ENCODE measurements around the gene AANAT.

AANAT gene

DNA sequence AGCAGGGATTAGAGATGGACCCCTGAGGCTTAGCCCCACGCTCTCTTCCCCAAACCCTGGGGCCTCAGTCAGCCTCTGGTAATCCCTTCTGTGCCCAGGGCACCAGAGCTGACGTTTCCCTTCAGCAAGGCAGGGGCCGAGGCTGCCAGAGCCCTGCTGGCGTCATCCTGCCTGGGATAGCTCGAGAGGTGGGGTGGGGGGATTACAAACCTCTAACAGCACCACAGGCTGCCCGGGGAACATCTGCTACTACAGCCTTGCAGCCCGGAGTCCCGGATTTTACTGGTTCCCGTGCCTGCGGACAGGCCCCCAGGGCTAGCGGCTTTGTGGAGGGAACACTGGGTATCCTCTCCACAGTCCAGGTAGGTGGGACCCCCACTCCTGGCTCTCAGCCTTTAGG, at the start of gene AANAT:
Gene AANAT, plus strand, starts transcription at position 238 of the 400 bp plus-strand sequence. CDS start 1,144 bp downstream, outside the sequence.
- DNase-seq (ENCODE audit: low spot score), result no peak

DNA sequence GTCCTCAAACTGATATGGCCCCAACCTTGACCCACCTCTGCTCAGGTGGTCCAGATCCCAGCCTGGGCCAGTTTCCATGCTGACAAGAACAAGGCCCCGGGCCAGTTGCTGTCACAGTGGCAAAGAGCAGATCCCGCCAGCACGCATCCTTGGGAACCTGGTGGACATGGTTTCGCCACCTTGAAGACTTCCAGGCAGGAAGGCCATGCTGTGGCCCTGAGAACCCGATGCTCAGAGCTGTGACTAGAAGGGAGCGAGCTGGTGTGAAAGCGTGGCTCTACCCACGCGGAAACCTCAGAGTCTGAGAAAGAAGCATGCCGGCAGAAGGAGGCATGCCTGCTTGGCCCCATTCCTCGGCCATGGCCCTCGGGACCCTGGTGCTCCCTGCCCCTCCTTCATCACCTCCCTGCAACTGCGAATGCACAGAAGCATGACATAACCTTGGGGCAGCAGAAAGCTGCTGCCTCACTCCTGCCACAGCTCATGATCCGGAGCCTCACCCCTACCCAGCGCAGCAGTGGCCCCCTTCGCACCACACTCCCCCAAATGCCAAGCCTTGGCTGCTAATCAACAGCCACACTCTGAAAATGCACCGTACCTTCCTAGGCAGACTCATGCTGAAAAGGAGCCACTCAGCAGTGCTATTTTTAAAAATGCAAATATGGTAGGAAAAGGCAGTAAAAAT, 47.7 kb upstream of the AANAT start:
- DNase-seq (ENCODE audit: low spot score), result no peak

DNA sequence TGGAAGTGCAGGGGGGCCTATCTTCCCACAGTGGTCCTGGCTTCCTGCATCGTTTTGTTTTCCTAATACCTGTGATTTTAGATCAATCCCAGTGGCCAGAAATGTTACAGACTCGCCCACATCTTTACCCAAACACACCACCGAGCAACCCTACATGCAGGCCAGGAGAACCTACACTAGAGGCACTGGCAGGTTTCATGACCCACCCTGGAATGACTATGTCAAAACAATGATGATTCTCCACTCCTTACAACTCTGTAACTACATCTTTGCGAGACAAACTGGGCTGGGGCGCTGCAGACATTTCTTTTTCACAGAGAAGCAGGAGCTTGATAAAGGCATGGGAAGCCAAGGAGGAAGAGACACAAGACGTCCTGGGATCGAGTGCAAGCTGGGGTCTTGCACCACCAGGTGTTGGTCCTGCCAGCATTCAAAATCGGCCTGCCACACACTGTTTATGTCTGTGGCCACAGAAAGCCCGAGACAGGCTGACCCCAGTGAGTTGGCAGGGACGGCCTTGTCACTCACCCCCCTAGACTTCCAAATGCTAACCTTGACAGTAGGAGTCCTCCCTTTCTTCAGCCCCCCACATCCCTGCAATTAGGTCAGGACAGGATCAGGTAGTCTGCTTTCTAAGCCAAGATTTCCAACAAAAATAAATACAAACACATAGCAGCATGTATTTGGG, 46.9 kb upstream of the AANAT start:
- no peak for DNase-seq (ENCODE audit: low spot score)

DNA sequence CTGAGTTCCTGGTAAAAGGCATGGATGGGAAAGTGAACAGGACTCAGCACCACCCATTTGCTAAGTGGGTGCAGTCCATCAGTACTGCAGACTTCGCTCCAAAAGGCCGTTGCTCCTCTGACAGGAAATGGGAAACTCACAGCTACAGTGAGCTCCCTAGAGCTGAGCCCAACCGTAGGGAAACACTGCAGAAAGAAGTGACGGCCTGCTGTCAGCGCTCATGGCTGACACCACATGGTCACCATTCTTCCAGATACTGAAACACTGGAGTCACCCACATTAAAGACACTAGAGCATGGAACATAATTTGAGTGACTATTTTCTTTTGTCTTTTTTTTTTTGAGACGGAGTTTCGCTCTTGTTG, 46.4 kb upstream of the AANAT start:
- no peak for DNase-seq (ENCODE audit: low spot score)

DNA sequence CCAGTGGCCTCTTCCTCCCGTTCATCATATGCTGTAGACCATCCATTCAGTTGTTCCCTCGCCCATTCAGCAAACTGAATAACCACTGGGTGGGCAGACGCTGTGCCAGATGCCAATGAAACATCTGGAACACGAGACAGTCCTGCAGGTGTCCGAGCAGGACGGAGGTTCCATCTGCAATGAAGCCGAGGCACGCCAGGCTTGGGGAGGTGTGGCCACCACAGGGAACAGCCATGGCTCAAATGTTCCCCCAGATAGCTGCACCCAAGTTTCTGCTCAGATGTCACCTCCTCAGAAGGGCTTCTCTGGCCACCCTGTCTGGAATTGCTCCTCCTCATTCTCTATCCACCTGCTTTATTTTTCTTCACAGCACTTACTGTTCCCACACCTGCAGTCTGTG, 45.0 kb upstream of the AANAT start:
- no peak for DNase-seq (ENCODE audit: low spot score)

DNA sequence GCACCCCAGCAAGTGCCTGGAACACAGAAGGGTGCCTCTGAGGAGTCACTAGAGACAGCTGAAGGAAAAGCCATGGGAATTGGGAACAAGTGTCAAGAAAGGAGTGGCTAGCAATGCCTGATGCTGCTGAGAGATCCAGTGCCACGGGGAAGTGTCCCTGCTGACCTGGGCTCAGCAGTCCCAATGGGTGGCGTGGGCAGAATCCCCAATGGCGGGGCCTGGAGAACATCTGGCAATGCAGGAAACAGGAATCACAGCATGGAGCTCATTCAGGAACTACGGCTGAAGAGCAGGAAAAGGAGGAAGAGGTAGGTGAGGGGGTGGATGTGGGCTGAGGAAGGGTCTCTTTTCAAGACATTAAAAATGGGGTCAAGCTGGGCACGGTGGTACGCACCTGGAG, 44.5 kb upstream of the AANAT start:
- DNase-seq (ENCODE audit: low spot score), result no peak

DNA sequence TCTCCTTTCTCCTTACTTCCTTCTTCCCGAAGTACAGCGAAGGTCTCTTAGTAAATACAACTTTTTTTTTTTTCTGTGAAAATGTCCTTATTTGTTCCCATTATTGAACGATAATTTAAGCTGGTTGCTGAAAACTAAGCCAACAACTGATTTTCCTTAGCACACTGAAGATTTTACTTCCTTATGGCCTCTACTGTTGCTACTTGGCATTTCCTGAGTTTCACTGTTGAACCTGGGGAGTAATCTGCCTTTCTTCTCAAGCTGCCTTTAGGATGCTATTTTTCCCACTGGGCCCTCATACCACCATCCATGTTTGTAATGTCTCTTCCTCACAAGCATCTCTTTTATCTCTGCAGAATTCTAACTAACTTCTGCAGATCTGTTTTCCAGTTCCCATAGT, 40.5 kb upstream of the AANAT start:
- DNase-seq (ENCODE audit: low spot score), result no peak

DNA sequence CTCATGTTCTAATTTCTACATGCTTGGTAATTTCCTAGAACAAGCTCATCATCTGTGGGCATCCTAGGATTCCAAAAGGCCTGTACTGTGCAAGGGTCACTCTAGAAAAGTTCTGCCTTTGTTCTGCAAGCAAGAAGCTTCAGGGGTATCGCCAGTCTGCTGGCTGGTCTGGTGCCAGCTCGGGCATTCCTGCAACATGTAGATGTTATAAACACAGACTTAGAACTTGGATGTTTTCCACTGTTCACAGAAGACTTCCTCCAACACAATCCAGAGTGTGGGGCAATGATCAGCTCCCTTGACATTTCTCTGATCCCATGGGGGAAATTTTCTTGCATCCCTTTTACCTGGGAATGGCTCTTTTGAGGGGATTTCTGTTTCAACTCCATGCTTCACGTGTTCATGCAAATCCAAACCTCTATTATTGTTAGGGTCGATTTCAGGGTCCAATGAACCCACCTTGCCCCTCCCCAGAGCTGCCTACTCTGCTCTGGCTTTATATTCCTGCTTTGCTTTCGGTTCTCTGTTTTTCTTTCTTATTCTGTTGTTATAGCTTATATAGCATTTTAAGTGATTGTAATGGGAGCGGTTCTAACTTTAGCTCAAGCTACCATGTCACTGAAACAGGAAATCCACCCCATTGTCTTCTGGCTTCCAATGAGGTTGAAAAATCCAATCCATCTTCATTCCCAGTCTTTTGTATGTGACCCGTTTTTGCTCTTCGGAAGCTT, 39.7 kb upstream of the AANAT start:
- no peak for DNase-seq (ENCODE audit: low spot score)

DNA sequence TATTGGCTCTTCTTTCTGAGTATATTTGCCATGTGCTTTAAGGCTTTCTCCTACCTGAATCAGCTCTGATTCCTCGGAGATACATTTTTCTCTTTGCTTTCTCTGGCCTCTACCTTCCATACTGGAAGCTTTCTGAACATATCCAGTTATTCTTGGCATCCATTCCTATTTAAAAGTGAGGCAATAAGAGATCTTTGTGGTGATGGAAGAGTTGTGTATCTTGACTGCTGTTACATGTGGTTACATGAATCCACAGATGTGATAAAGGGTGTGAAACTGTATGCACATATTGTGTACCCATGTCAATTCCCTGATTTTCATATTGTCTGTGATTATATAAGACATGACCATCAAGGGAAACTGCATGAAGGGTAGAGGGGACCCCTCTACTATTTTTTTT, 38.9 kb upstream of the AANAT start:
- DNase-seq (ENCODE audit: low spot score), result no peak

DNA sequence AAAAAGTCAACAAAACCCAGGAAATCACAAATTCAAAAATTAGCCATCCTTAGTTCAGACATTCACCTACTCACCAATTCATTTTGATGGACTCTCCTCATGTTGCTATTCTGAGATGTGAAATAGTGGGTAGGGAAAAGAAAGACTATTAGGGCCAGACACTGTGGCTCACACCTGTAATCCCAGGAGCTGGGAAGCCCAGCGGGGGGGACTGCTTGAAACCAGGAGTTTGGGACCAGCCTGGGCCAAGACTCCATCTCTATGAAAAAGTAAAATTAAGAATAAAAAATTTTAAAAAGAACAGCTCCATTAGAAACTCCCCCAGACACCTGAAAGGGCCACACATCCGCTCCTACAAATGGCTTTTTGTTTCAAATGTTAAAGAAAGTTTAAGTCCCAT, 35.9 kb upstream of the AANAT start:
- no peak for DNase-seq (ENCODE audit: low spot score)

DNA sequence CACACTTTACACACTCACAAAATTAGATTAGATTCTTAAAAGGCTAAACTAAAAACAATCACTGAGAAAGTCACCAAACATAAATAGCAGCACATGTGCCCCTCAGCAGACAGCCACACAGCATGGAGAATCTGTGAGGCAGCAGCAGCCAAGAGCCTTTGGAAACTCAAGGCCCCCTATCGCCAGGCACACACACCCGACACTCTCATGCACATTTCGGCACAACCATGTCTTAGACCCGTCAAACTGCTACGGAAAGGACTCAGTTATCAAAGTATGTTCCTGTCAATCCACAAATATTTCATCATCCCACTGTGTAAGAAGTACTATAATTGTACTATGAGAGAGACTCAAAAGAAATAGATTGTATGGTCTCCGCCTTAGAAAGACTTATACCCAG, 35.4 kb upstream of the AANAT start:
- DNase-seq (ENCODE audit: low spot score), result no peak

DNA sequence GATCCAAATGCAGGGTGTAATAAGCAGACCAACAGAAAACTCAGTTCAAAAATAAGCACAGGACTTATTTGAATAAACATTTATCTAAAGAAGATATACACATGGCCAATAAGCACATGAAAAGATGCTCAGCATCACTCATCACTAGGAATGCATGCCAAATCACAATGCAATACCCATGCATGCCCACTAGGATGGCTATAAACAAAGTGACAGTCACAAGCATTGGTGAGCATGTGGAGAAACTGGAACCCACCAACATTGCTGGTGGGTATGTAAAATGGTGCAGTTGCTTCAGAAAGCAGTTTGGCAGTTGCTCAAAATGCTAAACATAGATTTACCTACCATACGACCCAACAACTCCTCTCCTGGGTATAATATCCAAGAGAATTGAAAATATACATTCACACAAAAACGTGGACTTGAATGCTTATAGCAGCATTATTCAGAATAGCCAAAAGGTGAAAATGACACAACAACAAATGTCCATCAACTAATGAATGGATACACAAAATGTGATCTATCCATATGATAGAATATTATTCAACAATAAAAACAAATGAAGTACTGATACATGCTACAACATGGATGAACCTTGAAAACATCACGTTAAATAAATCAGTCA, 34.6 kb upstream of the AANAT start:
- DNase-seq (ENCODE audit: low spot score), result no peak

DNA sequence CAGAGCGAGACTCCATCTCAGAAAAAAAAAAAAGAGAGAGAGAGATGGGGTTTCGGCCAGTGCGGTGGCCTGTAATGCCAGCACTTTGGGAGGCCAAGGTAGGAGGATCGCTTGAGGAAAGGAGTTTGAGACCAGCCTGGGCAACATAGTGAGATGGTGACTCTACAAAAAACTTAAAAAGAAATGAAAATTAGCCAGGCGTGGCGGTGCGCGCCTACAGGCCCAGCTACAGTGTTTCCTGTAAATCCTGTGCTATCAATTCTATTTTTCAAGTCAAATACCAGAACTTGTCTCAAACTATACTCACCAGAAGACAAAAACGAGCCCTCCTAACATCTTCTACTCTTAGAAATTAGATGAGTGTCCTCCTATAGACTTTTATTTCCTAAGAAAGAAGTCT, 33.7 kb upstream of the AANAT start:
- no peak for DNase-seq (ENCODE audit: low spot score)

DNA sequence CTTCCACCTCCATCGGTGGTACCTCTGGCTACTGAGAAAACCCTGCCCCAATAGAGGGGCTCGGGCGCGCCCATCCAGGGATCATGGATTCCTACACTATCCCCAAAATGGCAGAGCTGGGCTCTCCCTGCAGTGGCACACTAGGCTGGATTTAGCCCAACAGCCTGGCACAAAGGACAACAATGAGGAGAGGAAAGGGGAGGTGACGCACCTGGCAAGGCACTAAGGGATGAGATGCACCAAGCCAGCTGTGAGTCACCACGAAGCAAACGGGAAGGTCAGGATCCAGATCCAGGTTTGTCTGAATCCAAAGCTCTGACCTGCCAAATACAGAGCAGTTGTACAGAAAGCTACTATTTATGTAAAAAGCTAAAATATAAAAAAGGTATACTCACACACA, 32.5 kb upstream of the AANAT start:
- no peak for DNase-seq (ENCODE audit: low spot score)

DNA sequence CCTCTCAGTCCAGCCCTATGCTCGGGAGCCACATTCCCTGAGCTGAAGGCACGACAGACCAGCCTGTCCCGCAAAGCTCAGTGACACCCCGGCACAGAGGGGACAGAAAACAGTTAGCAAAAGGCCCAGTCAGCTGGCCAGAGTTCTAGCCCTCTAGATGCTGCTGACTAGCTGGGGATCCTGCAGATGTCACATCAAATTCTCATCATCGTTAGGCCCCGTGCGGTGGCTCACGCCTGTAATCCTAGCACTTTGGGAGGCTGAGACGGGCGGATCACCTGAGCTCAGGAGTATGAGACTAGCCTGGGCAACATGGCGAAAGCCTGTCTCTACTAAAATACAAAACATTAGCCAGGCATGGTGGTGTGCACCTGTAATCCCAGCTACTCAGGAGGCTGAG, 31.7 kb upstream of the AANAT start:
- DNase-seq (ENCODE audit: low spot score), result no peak

DNA sequence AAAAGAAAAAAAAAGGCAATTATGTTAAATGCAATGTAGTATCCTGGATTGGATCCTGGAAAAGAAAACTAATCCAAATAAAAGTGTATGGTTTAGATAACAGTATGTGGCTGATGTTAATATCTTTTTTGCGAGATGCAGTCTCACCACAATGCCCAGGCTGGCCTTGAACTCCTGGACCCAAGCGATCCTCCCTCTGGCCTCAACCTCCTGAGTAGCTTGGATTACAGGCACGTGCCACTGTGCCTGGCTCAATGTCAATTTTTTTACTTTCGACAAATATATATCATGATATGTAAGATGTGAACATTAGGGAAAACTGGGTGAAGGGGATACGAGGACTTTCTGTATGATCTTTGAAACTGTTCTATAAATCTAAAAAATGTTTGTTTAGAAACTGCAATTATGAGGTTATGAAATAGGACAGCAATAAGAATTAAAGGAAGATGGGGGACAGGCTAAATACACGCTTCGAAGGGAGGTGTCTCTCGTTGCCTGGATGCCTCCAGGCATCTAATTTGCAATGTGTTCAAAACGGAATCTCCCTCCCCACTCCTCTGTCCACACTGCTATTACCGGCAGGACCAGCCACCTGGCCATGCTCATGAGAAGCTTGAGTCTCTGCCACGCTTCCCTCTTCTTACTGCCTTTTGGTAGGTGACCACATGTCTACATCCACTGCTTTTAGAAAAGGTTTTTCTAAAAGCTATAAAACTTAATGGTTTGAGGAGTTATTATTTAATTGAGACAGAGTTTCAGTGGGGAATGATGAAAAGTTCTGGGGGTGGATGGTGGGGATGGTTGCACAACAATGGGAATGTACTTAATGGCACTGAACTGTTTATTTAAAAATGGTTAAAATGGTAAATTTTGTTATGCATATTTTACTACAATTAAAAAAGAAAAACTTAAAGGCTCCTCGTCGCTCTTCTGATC, 29.7 kb upstream of the AANAT start:
- DNase-seq (ENCODE audit: low spot score), result no peak

DNA sequence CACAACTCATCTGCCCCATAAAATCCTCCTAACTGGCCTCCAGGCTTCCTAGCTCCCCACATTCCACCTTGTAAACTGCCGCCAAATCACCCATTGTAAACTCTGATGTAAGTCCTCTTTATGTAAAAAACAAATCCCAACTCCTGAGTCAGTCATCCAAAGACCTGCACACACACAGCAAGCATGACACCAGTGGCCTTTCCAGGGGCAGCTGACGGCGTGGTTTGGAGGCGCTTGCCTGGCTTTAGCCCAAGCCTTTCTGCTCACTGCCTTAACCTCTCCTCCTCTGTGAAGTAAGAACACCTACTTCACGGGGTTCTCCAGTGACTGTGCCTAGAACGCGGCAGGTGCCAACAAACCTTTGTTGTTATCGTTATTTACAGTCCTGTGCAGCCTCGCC, 28.5 kb upstream of the AANAT start:
- no peak for DNase-seq (ENCODE audit: low spot score)

DNA sequence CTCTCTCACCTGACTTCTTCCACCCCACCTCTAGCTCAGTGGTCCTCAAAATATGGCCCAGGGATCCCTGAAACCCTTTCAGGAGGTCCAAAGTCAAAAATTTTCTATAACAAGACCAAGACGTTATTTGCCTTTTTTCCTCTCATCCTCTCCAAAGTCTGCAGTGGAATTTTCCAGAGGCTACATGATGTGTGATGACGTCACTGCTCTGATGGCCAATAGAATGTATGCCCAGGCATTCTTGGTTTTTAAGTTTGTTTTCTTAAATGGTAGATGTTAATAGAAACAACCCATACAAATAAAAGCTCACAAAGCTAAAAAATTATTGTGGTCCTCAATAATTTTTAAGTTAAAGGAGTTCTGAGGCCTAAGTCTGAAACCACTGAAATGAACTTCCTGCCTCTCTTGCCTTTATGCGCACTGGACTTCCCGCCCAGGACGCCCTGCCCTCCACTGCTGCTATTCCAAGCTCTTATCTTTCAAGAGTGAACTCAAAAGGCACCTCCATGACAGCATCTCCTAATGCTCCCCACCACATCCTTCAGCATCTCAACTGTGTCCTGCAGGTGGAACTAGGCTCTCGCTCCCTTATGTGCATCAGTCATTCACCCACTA, 28.0 kb upstream of the AANAT start:
- no peak for DNase-seq (ENCODE audit: low spot score)

DNA sequence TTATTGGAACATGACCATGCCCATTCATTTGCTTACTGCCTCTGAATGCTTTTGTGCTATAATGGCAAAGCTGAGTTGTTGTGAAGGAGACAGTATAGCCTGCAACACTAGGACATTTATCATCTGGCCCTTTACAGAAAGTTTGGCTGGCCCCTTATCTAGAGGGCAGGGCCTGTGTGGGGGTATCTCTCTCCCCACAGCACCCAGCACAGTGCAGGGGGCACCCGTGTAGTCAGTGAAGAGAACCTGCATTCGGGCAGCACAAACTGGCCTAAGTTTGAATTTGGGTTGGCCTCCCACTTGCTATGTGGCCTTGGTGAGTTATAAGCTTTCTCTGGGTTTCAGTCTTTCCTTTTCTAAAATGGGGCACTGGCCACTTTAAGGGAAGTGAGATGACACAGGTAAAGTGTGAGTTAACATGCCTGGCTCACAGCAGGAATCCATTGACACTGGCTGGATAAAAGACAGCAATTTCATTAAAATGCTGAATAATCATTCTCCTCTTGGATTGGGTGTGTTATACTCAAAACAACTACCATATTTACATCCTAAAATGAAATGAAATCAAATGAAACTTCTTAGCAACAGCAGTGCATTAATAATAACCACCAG, 26.5 kb upstream of the AANAT start:
- no peak for DNase-seq (ENCODE audit: low spot score)

DNA sequence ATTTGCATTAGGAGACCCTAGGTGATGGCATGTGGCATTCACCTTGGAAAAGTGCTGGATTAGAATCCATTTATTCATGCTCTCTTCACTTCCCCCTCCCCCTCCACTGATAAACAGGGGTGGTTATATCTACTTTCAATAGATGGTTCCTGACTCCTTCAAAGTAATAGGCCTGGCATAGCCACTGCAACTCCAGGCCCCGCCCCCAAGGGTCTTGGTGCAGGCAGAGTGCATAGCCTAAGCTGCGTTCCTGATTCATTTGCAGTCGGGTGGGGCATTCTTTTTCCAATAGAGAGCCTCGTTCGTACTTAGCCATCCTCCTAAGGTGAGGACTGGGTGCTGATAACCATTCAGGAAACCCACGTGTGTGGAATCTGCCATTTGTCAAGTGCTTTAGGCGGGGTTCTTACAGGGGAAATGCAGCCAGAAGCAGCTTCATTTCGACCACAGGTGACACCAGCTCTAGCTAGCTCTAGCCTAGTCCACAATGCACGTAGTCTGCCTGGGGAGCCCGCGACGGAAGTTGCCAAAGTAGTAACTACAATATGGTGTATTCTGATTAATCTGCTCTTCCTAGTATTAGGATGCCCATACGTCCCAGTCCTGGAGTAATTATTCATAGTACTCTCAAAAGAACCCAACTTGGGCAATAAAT, 25.6 kb upstream of the AANAT start:
- DNase-seq (ENCODE audit: low spot score), result no peak

Data from CD4-positive, alpha-beta T cell treated with Interleukin-15 for 4 hours (primary cell).